ENCODE data around the gene OLFML2A.

DNA sequence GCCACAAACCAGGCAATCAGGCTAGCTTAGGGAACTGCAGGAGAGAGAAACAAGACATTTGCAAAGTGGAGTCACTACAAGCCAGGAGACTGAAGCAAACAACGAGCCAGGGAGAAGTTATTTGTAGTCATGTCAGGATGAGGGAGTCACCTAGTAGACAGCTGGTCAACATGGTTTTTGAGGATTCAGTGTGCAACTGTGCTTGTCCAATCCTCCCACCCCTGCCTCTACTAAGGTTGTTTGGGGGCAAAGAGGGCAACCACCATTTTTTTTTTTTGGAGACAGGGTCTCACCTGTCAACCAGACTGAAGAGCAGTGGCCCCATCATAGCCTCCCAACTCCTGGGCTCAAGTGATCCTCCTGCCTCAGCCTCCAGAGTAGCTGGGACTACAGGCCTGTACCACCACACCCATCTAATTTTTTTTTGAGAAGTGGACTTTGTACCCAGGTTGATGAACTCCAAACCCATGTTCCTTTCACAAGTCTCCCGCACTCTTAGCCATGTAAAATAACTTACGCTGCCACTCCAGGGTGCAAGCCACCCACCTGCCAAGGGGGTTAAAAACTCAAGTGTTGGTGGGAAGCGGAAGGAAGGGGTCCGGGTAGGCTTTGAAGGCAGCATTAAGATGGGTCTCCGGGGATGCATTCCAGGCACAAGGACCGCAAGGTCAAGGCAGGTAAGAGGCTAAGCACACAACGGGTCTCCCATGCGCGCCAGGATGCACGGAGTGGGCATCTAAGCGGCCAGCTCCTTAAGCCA lies 83.8 kb downstream of the OLFML2A start:
- TF ChIP-seq, protein P1, sequence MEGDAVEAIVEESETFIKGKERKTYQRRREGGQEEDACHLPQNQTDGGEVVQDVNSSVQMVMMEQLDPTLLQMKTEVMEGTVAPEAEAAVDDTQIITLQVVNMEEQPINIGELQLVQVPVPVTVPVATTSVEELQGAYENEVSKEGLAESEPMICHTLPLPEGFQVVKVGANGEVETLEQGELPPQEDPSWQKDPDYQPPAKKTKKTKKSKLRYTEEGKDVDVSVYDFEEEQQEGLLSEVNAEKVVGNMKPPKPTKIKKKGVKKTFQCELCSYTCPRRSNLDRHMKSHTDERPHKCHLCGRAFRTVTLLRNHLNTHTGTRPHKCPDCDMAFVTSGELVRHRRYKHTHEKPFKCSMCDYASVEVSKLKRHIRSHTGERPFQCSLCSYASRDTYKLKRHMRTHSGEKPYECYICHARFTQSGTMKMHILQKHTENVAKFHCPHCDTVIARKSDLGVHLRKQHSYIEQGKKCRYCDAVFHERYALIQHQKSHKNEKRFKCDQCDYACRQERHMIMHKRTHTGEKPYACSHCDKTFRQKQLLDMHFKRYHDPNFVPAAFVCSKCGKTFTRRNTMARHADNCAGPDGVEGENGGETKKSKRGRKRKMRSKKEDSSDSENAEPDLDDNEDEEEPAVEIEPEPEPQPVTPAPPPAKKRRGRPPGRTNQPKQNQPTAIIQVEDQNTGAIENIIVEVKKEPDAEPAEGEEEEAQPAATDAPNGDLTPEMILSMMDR (IDR thresholded peaks at IDR 0.05; ENCODE audit: insufficient read depth, low read depth, low read length): no peak
- TF ChIP-seq EZH2 (IDR thresholded peaks at IDR 0.05; ENCODE audit: insufficient read depth, low read length): no peak
